Measurements from ENCODE around the gene ITGAV.

Gene ITGAV

GRCh38 chr2:186572705-186573104 lies 17.2 kb upstream of the ITGAV start:
- no peak for DNase-seq (ENCODE audit: extremely low spot score, insufficient read length, low read depth)
- no peak for FAIRE-seq

- FAIRE-seq, result no peak
- DNase-seq (ENCODE audit: extremely low spot score, insufficient read length, low read depth), result no peak
Observed at GRCh38 chr2:186573531-186573930, 16.3 kb upstream of the ITGAV start.

- no peak for FAIRE-seq
Observed at GRCh38 chr2:186575302-186575701, 14.6 kb upstream of the ITGAV start.

GRCh38 chr2:186575856-186576255 lies 14.0 kb upstream of the ITGAV start:
- DNase-seq (ENCODE audit: extremely low spot score, insufficient read length, low read depth) (no peak), FAIRE-seq (no peak)

More at GRCh38 chr2:186575302-186575701, 14.6 kb upstream of the ITGAV start:
- DNase-seq (ENCODE audit: extremely low spot score, insufficient read length, low read depth), result no peak

GRCh38 chr2:186576614-186577013 lies 13.2 kb upstream of the ITGAV start:
- FAIRE-seq, result no peak
- DNase-seq (ENCODE audit: extremely low spot score, insufficient read length, low read depth), result no peak

- FAIRE-seq, result no peak
Observed at GRCh38 chr2:186582698-186583097, 7.2 kb upstream of the ITGAV start.

GRCh38 chr2:186584053-186584452 lies 5.8 kb upstream of the ITGAV start:
- DNase-seq (ENCODE audit: extremely low spot score, insufficient read length, low read depth) (no peak), FAIRE-seq (no peak)

More at GRCh38 chr2:186582698-186583097, 7.2 kb upstream of the ITGAV start:
- DNase-seq (ENCODE audit: extremely low spot score, insufficient read length, low read depth), result no peak

GRCh38 chr2:186588421-186588820 lies 1.4 kb upstream of the ITGAV start:
- FAIRE-seq (no peak), DNase-seq (ENCODE audit: extremely low spot score, insufficient read length, low read depth) (no peak)

- DNase-seq (ENCODE audit: extremely low spot score, insufficient read length, low read depth), result no peak
- FAIRE-seq, result no peak
Observed at GRCh38 chr2:186588940-186589611, 780 bp upstream of the ITGAV start.

- FAIRE-seq (no peak), DNase-seq (ENCODE audit: extremely low spot score, insufficient read length, low read depth) (no peak)
Observed at GRCh38 chr2:186590350-186590758, 498 bp downstream of the ITGAV start.

- peak; percentile 54 for FAIRE-seq
- DNase-seq (ENCODE audit: extremely low spot score, insufficient read length, low read depth), result no peak
Observed at GRCh38 chr2:186590759-186591505, 1.1 kb downstream of the ITGAV start.

- no peak for FAIRE-seq
Observed at GRCh38 chr2:186591506-186591890, 1.6 kb downstream of the ITGAV start.

GRCh38 chr2:186592137-186592875 lies 2.5 kb downstream of the ITGAV start:
- FAIRE-seq, result no peak
- no peak for DNase-seq (ENCODE audit: extremely low spot score, insufficient read length, low read depth)

More at GRCh38 chr2:186591506-186591890, 1.6 kb downstream of the ITGAV start:
- DNase-seq (ENCODE audit: extremely low spot score, insufficient read length, low read depth), result no peak

GRCh38 chr2:186593523-186593922 lies 3.7 kb downstream of the ITGAV start:
- FAIRE-seq (no peak), DNase-seq (ENCODE audit: extremely low spot score, insufficient read length, low read depth) (no peak)

GRCh38 chr2:186594001-186594722 lies 4.3 kb downstream of the ITGAV start:
- FAIRE-seq (no peak), DNase-seq (ENCODE audit: extremely low spot score, insufficient read length, low read depth) (no peak)

- FAIRE-seq (no peak), DNase-seq (ENCODE audit: extremely low spot score, insufficient read length, low read depth) (no peak)
Observed at GRCh38 chr2:186595219-186595618, 5.4 kb downstream of the ITGAV start.

GRCh38 chr2:186599186-186599778 lies 9.4 kb downstream of the ITGAV start:
- DNase-seq (ENCODE audit: extremely low spot score, insufficient read length, low read depth) (no peak), FAIRE-seq (no peak)

GRCh38 chr2:186603286-186603685 lies 13.4 kb downstream of the ITGAV start:
- FAIRE-seq (no peak), DNase-seq (ENCODE audit: extremely low spot score, insufficient read length, low read depth) (no peak)

GRCh38 chr2:186605041-186605440 lies 15.2 kb downstream of the ITGAV start:
- no peak for DNase-seq (ENCODE audit: extremely low spot score, insufficient read length, low read depth)
- no peak for FAIRE-seq

Measured in GM18507 (cell line).